GM23338 (cell line): ENCODE results near the gene GLS. TPM values are rescaled to one million over a fixed set of nuclear protein-coding genes. Genes with fewer than 3 reads are reported as not detected.
"Not testable (repeated sequence)": the region's sequence is repeated elsewhere in the genome, so short reads cannot be mapped to it uniquely, and the experiment has no call there.

Experiments
- ATAC-seq: fragments of 200-7000 bp; cut with Tn5 transposase; 3 replicates; pipeline ENCODE4 v1.9.1; 2020
- DNase-seq: peaks from one replicate; pipeline ENCODE4 v3.0.0-alpha.2; 2015; ENCODE audit warnings: low spot score
- H2AFZ ChIP-seq: fragments of 200-600 bp; sonication (generic); 2 replicates; pipeline ENCODE4 v1.8.0; 2016; ENCODE audit warnings: antibody characterized with exemption, mild to moderate bottlenecking, moderate library complexity
- H3F3A ChIP-seq: fragments of 200-600 bp; sonication (generic); replicated peaks from 2 replicates; pipeline ENCODE4 v1.8.0; 2017; ENCODE audit warnings: antibody characterized with exemption, mixed run types, low read depth
- H3K27ac ChIP-seq: fragments of 200-600 bp; sonication (generic); 2 replicates; pipeline ENCODE4 v1.6.1; 2016; ENCODE audit warnings: low read depth
- H3K27me3 ChIP-seq: fragments of 200-600 bp; sonication (generic); 2 replicates; pipeline ENCODE4 v1.8.0; 2016; ENCODE audit warnings: mild to moderate bottlenecking, mixed run types, moderate library complexity; ENCODE audit not compliant: insufficient read depth
- H3K36me3 ChIP-seq: fragments of 200-600 bp; sonication (generic); 2 replicates; pipeline ENCODE4 v1.8.0; 2016; ENCODE audit warnings: mild to moderate bottlenecking; ENCODE audit not compliant: insufficient read depth
- H3K4me1 ChIP-seq: fragments of 200-600 bp; sonication (generic); 2 replicates; pipeline ENCODE4 v1.8.0; 2016; ENCODE audit warnings: mild to moderate bottlenecking, moderate library complexity; ENCODE audit not compliant: insufficient read depth
- H3K4me2 ChIP-seq: fragments of 200-600 bp; sonication (generic); 2 replicates; pipeline ENCODE4 v1.7.1; 2017; ENCODE audit warnings: mixed run types
- H3K4me3 ChIP-seq: fragments of 200-600 bp; sonication (generic); 2 replicates; pipeline ENCODE4 v1.6.1; 2016; ENCODE audit warnings: mixed run types
- H3K79me2 ChIP-seq: fragments of 200-600 bp; sonication (generic); replicated peaks from 2 replicates; pipeline ENCODE4 v1.8.0; 2017; ENCODE audit warnings: mild to moderate bottlenecking; ENCODE audit not compliant: insufficient read depth
- H3K9me2 ChIP-seq: fragments of 200-600 bp; sonication (generic); 2 replicates; pipeline ENCODE4 v1.8.0; 2017; ENCODE audit not compliant: insufficient read depth
- H4K20me1 ChIP-seq: fragments of 200-600 bp; sonication (generic); replicated peaks from 2 replicates; pipeline ENCODE4 v1.8.0; 2017; ENCODE audit warnings: mild to moderate bottlenecking; ENCODE audit not compliant: insufficient read depth
- H3K27ac Mint-ChIP-seq: 2 replicates; pipeline ENCODE4 v1.8.0; 2020; ENCODE audit warnings: inconsistent platforms, mild to moderate bottlenecking, moderate library complexity, mixed read lengths
- H3K27me3 Mint-ChIP-seq: 3 replicates; pipeline ENCODE4 v1.8.0; 2022; ENCODE audit warnings: low read depth, mild to moderate bottlenecking, moderate library complexity, mixed read lengths, inconsistent platforms; ENCODE audit not compliant: insufficient read depth, poor library complexity
- H3K36me3 Mint-ChIP-seq: 3 replicates; pipeline ENCODE4 v1.8.0; 2021; ENCODE audit warnings: low read depth, mild to moderate bottlenecking, inconsistent platforms, moderate library complexity, mixed read lengths
- H3K4me1 Mint-ChIP-seq: 3 replicates; pipeline ENCODE4 v1.8.0; 2020; ENCODE audit warnings: mild to moderate bottlenecking, inconsistent platforms, mixed read lengths
- H3K4me3 Mint-ChIP-seq: 3 replicates; pipeline ENCODE4 v1.8.0; 2021; ENCODE audit warnings: moderate library complexity, mild to moderate bottlenecking, inconsistent platforms, mixed read lengths
- H3K9me3 Mint-ChIP-seq: 3 replicates; pipeline ENCODE4 v1.8.0; 2020; ENCODE audit warnings: moderate library complexity, mild to moderate bottlenecking, inconsistent platforms, mixed read lengths
- CREB1 ChIP-seq: fragments of 250-450 bp; sonication (Bioruptor Pico); IDR thresholded peaks from 2 replicates; pipeline ENCODE4 v1.5.0; 2020; ENCODE audit warnings: low read depth, mild to moderate bottlenecking, moderate library complexity
- ETS1 ChIP-seq: IDR thresholded peaks from 2 replicates; pipeline ENCODE4 v1.6.1; 2016; ENCODE audit warnings: antibody characterized with exemption
- EZH2 ChIP-seq: fragments of 200-600 bp; sonication (generic); IDR thresholded peaks from one replicate; pipeline ENCODE4 v1.8.0; 2017; ENCODE audit warnings: antibody characterized with exemption, mild to moderate bottlenecking, low read depth; ENCODE audit not compliant: unreplicated experiment
- JUNB ChIP-seq: IDR thresholded peaks from one replicate; pipeline ENCODE4 v1.6.1; 2016; ENCODE audit warnings: antibody characterized with exemption; ENCODE audit not compliant: unreplicated experiment
- POLR2AphosphoS5 ChIP-seq: IDR thresholded peaks from 2 replicates; pipeline ENCODE4 v1.6.1; 2016; ENCODE audit warnings: antibody characterized with exemption, low read depth
- REST ChIP-seq: IDR thresholded peaks from one replicate; pipeline ENCODE4 v1.6.1; 2018; ENCODE audit warnings: antibody characterized with exemption; ENCODE audit not compliant: unreplicated experiment
- STAT1 ChIP-seq: IDR thresholded peaks from one replicate; pipeline ENCODE4 v1.6.1; 2016; ENCODE audit warnings: antibody characterized with exemption; ENCODE audit not compliant: unreplicated experiment
- ZNF114 ChIP-seq: fragments of 250-450 bp; sonication (Bioruptor Pico); IDR thresholded peaks from 2 replicates; pipeline ENCODE4 v1.5.0; 2020; ENCODE audit warnings: mild to moderate bottlenecking, moderate library complexity
- ZNF462 ChIP-seq: fragments of 250-450 bp; sonication (Bioruptor Pico); IDR thresholded peaks from 2 replicates; pipeline ENCODE4 v1.5.0; 2020; ENCODE audit warnings: mild to moderate bottlenecking, moderate library complexity
- polyA plus RNA-seq: library from polyadenylated mRNA; unstranded; fragments of >200 nt; fragmentation: Nextera tagmentation; extraction: Ambion mirVana; gene quantifications from 2 replicates; pipeline ENCODE4 v1.2.1, GENCODE V29; 2016
- total RNA-seq: library from RNA; depleted of rRNA; stranded (reverse); fragments of >200 nt; shearing (Covaris generic); gene quantifications from 2 replicates; pipeline ENCODE4 v1.2.3, GENCODE V29; 2014

Gene GLS
- total and polyA plus RNA-seq, 2 experiments from 2014 or later = 38.1 to 172 TPM

GRCh38 chr2:190885844-190886243, 5.2 kb downstream of the GLS start:
- not testable (repeated sequence) for H3K27me3 ChIP-seq

GRCh38 chr2:190887089-190887488, 6.5 kb downstream of the GLS start:
- TF ChIP-seq ETS1 (no peak), STAT1 (no peak), EZH2 (no peak), ZNF462 (CRISPR knock-in tag) (no peak), ZNF114 (CRISPR knock-in tag) (no peak), POLR2AphosphoS5 (no peak), REST (no peak), CREB1 (no peak), JUNB (no peak)
- ATAC-seq = no peak
- Histone ChIP-seq H3K36me3 (no peaks in the 10 kb centered on the region), H3K79me2 (peaks cover 99% of the 10 kb centered on the region), H3K27ac (no peak overlapping the region), H4K20me1 (peaks cover 15% of the 10 kb centered on the region), H3K4me1 (peaks cover 59% of the 10 kb centered on the region), H3K27me3 (no peaks in the 10 kb centered on the region), H2AFZ (no peak overlapping the region), H3K4me3 (no peak overlapping the region), H3K4me2 (no peak overlapping the region), H3K9me2 (no peaks in the 10 kb centered on the region), H3F3A (no peaks in the 10 kb centered on the region)
- Mint-ChIP-seq H3K27ac (no peak overlapping the region), H3K4me1 (peaks cover 57% of the 10 kb centered on the region), H3K36me3 (peaks cover 26% of the 10 kb centered on the region), H3K4me3 (no peak overlapping the region), H3K9me3 (no peaks in the 10 kb centered on the region), H3K27me3 (no peaks in the 10 kb centered on the region)
- DNase-seq = no peak

More at GRCh38 chr2:190885844-190886243, 5.2 kb downstream of the GLS start:
- H3K4me2 ChIP-seq, DNase-seq, H3K27me3 Mint-ChIP-seq, H3K9me3 Mint-ChIP-seq, H3K27ac Mint-ChIP-seq, H3K4me3 Mint-ChIP-seq, H3K36me3 ChIP-seq, H3K4me3 ChIP-seq, H3F3A ChIP-seq, H2AFZ ChIP-seq, H3K27ac ChIP-seq, ATAC-seq, H3K9me2 ChIP-seq: not testable (repeated sequence)
- peaks cover 30% of the 10 kb centered on the region for H3K36me3 Mint-ChIP-seq
- peaks cover 90% of the 10 kb centered on the region for H3K79me2 ChIP-seq
- H4K20me1 ChIP-seq = peaks cover 15% of the 10 kb centered on the region
- H3K4me1 ChIP-seq = peaks cover 59% of the 10 kb centered on the region
- peaks cover 51% of the 10 kb centered on the region for H3K4me1 Mint-ChIP-seq
